Measurements from ENCODE around the gene UBAP1L.
"Not testable (repeated sequence)": the region's sequence is repeated elsewhere in the genome, so short reads cannot be mapped to it uniquely, and the experiment has no call there.

The UBAP1L gene

DNA sequence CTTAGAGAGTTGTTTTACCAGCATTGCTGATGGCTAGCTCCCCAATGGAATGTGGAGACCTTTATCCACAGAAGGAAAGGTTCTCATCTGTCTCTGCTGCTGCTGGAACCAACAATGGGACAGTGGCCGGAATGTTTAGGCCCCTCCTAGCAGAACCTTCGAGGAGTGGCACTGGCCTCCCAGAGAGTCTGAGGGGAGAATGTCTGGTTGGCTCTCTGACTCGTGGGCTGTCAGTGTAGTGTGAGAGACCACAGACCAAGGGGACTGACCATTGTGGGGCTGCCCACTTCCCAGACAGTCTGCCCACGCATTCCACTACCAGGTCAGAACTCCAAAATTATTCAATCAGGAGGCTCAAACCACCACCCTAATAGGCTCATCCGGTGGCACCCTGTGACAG lies 52.3 kb downstream of the UBAP1L start:
- DNase-seq (ENCODE audit: low spot score): no peak

DNA sequence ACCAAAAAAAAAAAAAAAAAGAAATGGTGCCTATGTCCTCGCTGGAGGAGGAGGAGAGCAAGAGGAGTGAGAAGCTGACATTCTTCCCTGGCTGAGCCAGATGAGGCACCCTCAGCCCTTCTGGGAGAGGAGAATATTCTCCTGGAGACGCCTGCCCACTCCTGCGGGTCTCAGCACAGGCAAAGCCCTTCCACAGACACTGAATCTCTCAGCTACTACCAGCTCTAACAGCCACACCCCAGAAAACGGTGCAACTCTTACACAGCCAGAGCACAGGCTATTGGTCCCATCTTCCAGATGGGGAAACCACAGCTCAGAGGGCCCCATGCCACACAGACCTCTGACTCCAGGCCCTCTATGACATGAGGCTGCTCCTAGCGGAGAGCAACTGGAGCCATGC lies 52.9 kb downstream of the UBAP1L start:
- DNase-seq (ENCODE audit: low spot score): no peak

DNA sequence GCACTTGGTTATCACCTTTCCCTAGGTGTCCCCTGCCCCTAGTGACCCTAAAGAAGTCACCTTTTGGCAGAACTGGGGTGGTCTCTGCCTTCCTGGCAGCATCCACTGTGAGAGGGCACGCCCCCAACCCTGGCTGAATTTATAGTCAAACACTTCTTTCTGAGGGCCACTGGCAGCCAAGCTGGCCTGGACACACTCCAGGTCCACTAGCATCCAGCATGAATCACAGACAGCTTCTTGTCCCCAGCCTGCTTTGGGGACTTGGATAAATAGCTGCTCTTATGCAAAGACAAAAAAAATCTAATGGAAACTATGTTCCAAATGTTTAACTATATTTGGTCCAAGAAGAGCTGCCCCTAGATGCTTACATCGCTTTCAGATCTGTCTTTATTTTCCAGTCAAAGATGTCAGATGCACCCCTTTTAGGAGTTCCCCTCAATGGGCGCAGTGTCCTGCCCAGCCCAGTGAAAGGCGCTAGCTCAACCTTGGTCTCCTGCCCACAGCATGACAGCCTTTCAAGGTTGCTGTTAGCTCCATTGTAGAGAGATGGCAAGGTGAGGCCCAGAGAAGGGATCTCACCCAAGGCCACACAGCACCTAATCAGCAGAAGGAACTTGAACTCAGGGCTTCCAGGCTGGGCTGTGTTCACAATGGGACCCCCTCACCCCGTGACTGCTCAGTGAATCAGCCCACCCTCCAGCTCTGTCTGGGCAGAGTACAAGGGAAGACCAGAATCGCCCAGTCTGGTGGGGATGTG lies 54.2 kb downstream of the UBAP1L start:
- DNase-seq (ENCODE audit: low spot score): peak; percentile 90

DNA sequence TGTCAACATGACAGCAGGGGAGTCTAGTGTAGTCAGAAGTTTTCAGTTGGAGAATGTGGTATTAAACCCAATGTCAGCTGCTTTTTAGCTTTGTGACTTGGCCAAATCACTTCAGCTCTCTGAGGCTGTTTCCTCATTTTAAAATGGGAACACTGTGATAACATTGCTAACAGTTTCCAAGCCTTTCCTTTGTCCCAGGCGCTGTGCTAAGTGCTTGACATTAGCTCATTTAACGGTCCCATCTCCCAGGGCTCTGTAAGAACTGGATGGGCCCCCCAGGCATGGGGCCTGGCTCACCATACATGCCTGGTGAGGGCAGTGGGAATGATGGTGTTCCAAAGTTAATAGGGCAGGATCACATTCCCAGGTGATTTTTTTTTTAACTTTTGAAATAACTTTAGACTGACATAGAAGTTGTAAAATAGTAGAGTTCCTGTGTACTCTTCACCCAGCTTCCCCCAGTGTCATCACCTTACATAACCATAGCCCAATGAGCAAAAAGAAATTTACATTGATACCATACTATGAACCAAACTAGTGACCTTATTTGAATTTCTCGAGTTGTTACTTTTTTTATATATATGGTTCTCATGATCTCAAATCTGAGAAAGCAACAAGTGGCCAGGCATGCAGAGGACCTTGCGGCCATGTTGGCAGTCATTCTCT lies 54.9 kb downstream of the UBAP1L start:
- DNase-seq (ENCODE audit: low spot score): no peak

DNA sequence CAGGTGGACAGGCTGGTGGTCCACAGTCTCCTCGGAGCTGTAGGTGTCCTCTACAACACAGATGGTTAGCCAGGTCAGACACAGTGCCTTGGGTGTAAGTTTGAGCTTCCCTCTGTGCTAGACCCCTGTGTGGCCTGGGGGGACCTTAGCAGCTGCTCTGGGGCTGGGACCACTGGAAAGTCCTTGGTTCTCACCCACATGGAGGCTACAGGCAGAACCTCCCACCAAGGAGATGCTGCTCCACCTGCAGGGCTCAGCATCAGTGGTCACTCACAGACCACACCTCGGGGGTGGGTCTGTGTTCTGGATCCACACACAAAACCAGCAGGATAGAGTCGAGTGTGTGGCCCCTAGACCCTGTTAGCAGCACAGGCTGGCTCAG lies 55.6 kb downstream of the UBAP1L start:
- no peak for DNase-seq (ENCODE audit: low spot score)

DNA sequence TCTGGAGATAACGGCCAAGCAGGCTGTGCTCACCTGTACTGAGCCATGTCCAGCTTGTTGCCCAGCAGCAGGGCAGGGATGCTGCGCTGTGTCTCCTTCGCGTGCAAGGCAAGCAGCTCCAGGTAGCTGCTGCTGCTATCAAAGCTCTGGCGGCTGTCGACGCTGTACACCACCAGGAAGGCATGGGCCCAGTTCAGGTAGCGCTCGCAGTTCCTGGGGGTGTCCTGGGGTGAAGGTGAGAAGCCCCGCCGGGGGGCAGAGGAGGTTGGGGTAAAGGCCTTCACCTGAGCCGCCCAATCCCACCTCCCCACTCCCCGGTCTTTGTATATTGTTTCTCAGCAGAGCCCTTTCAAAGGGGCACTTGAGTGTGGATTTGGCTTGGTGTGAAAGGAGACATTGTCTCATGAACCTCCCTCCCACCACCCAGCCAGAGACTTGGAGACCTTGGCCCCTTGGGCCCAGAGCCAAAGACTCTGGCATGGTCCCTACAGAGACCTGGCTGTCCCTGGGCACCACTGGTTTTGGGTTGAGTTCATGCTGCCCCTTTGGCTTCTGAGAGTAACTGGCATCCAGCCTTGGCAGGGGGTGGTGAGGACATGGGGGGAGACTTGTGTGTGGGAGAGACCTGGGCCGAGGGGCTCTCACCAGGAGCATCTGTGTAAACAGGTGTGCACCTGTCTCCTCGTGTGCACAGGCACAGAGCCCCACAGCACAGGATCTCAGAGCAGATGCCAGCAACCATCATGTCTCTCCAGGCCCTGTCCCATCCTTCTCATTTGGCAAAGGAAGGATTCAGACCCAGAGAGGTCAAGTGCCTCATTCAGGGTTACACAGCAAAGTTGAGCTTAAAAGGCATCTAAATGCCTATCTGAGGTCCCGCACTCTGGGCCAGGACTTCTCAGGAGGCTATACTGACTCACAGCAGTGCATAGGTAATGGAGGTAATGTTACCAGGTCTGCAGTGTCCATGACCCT lies 56.3 kb downstream of the UBAP1L start:
- DNase-seq (ENCODE audit: low spot score): peak; percentile 64

DNA sequence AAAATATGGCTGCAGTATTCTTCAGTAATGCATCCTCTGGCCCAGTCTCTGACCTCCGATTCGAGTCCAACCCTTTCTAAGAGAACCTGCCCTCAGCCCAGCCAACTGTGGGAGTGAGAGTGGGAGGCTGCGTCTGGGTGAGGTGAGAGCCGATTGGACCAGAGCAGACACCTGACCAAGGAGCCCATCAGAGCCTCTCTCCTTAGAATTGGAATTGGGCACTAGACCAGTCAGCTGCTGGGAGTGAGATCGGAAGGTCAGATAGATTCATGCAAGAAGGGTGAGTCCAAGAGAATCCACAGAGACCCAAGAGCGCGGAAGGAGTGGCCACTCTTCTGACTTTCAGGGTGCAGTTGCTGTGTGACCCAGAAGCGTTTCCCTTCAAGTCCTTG lies 57.5 kb downstream of the UBAP1L start:
- no peak for DNase-seq (ENCODE audit: low spot score)

DNA sequence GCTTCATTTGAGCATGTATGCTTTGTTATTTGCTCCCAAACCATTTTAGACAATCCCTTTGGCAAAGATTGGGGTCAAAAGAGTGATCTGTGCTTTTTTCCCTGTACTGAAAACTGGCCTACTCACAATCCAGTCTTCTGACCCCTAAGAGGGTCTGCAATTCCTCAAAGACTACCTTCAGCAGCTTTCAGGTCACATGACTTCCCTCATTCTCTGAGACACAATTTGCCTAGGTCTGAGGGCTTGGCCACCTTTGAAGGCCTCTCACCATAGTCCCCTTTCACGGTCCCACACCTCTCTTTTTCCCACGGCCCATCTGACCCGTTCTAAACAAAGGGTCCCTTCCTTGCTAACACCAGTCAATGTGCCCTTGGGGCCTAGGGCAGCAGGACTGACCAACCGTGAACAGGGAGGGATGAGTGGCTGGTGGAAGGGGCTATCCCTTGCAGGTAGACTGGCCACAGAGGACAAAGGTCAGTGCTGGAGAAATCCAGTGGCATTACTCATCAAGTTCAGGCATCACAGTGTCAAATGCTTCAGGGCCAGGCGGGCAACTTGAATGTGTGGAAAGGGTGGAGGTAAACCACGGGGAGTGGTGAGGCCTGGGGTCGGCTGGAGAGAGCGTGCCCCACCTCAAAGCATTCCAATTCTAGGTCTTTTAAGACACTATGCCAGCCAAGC lies 58.0 kb downstream of the UBAP1L start:
- no peak for DNase-seq (ENCODE audit: low spot score)

DNA sequence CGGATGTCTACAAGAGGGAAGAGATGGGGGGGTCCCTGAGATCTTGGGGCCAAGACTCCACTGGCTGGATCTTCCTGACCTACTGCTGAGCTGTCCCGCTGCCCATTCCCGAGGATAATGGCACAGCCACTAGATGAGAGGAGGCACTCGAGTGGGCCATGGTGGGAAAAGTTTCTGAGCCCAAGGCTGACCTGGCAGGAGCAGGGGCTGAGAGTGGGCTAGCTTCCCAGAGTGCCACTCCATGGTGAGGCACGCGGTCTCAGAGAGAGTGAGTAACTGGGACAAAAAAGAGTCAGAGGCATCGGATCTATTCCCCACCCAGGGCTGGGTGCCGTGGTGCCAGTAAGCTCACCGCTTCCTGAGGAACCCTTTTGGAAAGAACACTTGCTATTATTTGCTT lies 58.9 kb downstream of the UBAP1L start:
- no peak for DNase-seq (ENCODE audit: low spot score)

DNA sequence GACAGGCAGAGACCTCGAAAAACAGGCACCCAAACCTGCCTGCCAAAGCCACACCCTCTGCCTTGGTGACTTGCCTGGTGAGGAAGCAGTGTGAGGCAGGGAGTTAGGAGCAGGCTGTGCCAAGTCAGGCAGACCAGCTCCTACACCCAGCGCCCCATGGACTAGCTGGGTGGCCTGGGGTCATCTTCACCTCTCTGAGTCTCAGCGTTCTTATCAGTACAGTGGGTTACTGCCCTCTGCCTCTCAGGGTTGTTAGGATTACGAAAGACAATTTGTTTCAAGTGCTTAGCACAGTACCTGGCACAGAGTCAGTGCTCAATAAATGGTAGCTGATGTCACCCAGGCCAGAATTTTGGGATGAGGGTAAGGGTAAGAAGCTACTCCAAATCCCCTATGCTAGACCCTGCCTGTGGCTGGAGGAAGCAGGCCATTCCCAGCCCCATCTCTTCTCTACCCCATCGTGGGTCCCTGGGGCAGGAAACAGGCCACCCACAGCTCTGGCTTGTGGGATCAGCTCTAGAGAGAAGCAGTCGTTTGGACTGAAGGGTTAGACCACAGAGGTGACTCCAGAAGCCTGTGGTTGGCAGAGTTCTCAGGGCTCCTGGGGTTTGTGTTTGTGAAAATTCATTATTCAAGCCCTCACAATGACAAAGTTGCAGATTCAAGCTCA lies 59.7 kb downstream of the UBAP1L start:
- DNase-seq (ENCODE audit: low spot score): no peak

DNA sequence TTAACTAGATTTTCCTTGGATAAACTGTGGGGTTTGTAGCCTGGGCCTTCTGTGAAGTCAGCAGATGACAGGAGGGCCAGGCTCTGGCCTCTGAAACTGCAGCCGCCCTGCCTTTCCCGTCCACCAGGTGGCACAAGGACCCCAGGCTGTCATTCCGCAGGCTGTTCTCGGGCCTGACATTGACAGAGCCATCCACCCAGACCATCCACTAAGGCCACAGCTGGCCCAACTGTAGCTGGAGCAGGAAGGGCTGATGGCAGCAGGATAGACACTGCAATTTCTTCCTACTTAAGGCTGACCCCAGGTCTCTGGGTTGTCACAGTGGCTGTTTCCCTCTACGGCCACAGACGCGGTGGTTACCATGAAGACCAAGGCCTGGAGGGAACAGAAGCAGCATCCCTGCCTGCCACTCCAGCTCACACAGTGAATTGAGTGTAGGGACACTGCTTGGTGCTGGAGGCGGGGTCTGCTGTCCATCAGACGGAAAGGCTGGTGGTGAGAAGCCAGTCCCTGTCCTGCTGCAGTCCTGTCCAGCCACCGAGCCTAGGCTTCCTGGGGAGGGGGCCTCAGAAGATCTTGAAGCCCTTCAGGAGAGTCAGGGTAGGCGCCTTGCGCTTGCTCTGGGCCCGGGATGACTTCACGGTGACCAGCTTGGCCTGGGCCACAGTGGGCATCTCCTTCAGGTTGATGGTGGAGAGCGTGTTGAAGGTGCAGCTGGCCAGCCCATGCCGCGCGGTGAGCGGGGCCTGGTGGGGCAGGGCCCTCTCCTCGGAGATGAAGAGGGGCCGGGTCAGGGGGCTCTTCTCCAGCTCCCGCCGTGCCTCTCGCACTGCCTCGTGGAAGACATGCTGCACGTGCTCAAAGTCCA lies 60.4 kb downstream of the UBAP1L start:
- peak; percentile 89 for DNase-seq (ENCODE audit: low spot score)

DNA sequence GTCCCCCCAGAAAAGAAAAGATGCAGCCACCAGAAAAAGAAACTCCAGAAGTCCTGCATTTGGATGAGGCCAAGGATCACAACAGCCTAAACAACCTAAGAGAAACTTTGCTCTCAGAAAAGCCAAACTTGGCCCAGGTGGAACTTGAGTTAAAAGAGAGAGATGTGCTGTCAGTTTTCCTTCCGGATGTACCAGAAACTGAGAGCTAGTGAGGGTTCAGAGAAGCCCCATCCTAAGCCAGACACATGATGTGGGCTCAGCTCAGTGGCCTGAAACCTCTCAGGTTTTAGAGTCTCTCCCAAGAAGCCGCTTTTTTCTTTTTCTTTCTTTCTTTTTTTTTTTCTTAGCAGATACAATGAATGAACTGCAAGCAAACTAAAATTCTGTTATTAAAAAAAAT lies 62.0 kb downstream of the UBAP1L start:
- no peak for DNase-seq (ENCODE audit: low spot score)

DNA sequence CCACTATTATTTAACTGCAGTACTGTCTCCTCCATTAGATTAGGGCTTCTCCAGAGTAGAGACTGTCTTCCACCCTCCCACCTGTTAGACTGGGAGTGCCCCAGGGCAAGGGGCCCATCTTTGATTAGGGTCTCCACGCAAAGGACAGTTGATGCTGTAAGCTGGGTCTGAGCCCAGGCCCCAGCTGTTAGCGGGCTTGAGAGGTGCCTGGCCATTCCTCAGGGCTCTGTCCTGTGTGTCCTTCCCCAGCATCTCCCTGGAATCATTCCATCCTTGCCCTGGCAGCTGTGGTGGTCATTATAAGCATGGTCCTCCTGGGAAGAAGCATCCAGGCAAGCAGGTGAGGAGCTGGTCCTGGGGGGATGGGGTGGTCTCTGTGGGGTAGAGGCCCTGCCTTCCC lies 63.7 kb downstream of the UBAP1L start:
- DNase-seq (ENCODE audit: low spot score): no peak

DNA sequence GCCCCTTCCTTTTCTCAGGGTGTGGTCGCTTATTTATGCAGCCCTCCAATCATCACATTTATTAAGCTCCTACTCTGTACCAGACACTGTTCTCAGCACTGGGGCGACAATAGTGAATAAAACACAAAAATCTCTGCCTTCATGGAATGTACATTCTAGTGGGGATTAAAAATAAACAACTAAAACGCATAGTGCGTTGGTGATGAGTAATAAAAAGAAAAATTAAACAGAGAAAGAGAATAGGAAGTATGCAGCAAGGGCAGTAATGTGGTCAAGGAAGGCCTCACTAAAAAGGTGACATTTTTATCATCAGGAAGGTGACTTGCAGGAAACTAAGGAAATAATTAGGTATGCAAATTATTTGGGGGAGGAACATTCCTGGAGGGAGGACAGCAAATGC lies 64.7 kb downstream of the UBAP1L start:
- DNase-seq (ENCODE audit: low spot score): no peak

DNA sequence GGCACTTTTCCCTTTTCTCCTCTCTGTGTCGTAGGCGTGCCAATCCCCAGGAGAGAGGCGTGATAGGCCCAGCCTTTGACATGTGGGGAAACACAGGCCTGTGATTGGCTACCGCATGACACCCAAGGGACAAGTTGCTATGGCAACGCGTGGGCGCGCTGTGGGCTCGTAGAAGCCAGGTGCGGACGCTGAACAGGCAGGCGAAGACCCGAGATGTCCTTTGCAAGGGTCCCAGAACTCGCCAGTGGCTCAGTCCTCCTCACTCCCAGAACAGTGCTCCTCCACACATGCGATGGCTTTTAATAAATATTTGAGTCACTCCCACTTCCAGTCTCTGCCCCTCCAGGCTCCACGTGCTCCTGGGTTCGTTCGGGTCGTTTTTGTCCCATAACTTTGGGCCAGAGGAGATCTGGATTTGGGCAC lies 65.6 kb downstream of the UBAP1L start:
- peak; percentile 98 for DNase-seq (ENCODE audit: low spot score)

DNA sequence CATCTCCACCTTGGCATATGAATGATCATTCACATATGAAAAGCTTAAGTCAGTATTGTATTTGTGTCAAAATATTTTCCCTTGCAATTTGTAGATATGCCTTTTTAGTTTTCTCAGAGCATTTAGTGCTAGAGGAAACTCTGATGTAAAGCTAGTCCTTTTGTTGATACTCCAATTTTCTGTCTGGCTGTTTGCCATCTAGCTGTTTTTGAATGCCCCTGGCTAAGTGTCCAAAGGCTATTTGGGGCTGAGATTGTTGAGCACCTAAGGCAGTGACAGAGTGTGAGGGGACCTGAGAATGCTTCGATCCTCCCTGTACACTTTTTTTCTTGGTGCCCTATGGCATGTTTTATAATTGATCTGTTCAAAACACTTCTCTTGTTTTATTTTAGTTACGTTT lies 66.8 kb downstream of the UBAP1L start:
- no peak for DNase-seq (ENCODE audit: low spot score)

DNA sequence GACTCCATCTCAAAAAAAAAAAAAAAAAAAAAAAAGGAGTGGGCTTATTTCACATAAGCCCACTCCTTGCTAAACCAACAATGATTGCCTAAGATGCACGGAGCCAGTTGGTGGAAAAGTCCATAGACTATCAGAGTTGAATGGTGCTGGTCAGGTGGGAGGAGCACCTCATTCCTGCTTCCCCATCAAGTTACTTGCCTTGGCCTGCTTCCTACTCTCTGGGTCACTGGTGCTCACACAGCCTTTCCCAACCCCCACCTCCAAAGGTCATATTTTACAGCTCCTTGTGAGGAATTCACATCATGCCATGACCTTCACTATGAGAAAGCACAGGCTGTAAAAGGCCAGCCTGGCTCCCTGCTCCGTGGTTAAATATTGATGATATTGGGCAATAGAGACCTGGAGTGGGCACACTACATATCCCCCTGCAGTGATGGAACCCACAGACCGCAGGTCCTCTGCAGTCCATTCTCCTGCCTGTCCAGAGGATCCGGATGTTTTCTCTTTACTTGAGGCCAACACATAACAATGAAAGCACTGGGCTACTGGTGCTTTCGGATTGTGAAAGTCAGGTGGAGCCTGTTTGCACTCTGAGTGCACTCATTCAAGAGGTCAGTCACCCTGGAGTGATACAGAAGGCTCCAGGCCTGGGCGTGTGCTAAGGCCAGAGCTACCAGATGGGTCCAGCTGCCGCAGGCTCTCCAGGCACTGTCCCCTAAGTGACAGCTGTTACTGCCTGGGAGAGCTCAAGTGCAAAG lies 70.1 kb downstream of the UBAP1L start, which contains the start of gene SLC51B:
Gene SLC51B (plus strand): TSS at position 664 of the 758 bp plus-strand sequence. CDS start 4,618 bp downstream, outside the sequence.
- DNase-seq (ENCODE audit: low spot score): no peak

DNA sequence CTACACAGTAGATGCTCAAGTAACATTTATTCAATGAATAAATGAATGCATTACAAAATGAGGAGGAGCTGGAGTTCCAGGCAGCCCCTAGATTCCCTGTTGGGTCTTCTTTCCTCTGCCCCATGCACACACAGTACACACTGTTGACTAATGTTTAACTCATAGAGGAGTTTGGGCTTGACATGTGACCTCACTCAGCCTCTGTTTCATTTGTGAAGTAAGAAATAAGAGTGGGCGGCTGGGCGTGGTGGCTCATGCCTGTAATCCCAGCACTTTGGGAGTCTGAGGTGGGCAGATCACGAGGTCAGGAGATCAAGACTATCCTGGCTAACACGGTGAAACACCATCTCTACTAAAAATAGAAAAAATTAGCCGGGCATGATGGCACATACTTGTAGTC lies 70.8 kb downstream of the UBAP1L start:
- not testable (repeated sequence) for DNase-seq (ENCODE audit: low spot score)

DNA sequence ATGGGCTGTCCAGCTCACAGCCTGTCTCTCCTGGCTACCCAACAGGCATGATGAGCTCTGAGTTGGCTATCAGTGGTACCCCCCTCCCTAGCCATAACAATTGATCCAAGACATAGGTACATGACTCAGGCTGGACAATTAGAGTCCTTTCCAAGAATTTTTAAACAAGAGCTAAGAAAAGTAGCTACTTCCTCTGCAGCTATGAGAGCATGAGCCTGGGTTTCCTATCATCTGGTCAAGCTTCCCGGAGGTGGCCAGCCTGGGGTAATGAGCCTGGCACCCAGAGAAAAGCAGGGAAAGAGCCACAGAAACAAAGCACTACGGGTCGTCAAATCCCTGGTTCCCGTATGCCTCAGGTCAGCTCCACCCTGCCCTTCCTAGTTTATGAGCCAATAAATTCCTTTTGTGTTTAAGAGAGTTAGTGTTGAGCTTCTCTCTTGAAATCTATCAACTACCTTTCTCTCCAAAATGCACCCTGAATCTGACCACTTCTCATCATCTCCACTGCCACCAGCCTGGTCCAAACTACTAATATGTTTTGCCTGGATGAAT lies 72.1 kb downstream of the UBAP1L start:
- no peak for DNase-seq (ENCODE audit: low spot score)

Data from Ammon's horn (tissue), 1 donor.